HG02938 (cell line): ENCODE data around the gene SASH1.

Experiments
- ATAC-seq: cut with Tn5 transposase; IDR thresholded peaks from one replicate; pipeline ENCODE4 v1.9.1; 2021; ENCODE audit warnings: mild to moderate bottlenecking, moderate library complexity; ENCODE audit not compliant: unreplicated experiment

SASH1 gene

GRCh38 chr6:148342350-148343046, at the start of gene SASH1:
Gene SASH1, plus strand, starts transcription at chr6:148342838. Its CDS starts 230 bp downstream, at chr6:148343068.
- peak; percentile 60 for ATAC-seq

GRCh38 chr6:148293181-148293995, 49.2 kb upstream of the SASH1 start:
- no peak for ATAC-seq

- ATAC-seq = no peak
These were observed 48.6 kb upstream of the SASH1 start for GRCh38 chr6:148294059-148294458.

- no peak for ATAC-seq
These were observed 47.3 kb upstream of the SASH1 start for GRCh38 chr6:148295261-148295887.

GRCh38 chr6:148296771-148297170, 45.9 kb upstream of the SASH1 start:
- ATAC-seq = no peak

GRCh38 chr6:148298683-148299082, 44.0 kb upstream of the SASH1 start:
- no peak for ATAC-seq

GRCh38 chr6:148303616-148304015, 39.0 kb upstream of the SASH1 start:
- ATAC-seq = no peak

- no peak for ATAC-seq
These were observed 37.7 kb upstream of the SASH1 start for GRCh38 chr6:148304976-148305375.

- no peak for ATAC-seq
These were observed 36.4 kb upstream of the SASH1 start for GRCh38 chr6:148306286-148306685.

- no peak for ATAC-seq
These were observed 35.2 kb upstream of the SASH1 start for GRCh38 chr6:148307405-148307804.

GRCh38 chr6:148309301-148309700, 33.3 kb upstream of the SASH1 start:
- no peak for ATAC-seq

- no peak for ATAC-seq
These were observed 30.5 kb upstream of the SASH1 start for GRCh38 chr6:148311966-148312669.

GRCh38 chr6:148313488-148313887, 29.1 kb upstream of the SASH1 start:
- ATAC-seq = no peak

GRCh38 chr6:148316308-148316707, 26.3 kb upstream of the SASH1 start:
- no peak for ATAC-seq

- ATAC-seq = no peak
These were observed 25.6 kb upstream of the SASH1 start for GRCh38 chr6:148317051-148317450.

GRCh38 chr6:148317739-148318138, 24.9 kb upstream of the SASH1 start:
- ATAC-seq = no peak

GRCh38 chr6:148322704-148323103, 19.9 kb upstream of the SASH1 start:
- ATAC-seq = no peak

- ATAC-seq = no peak
These were observed 19.3 kb upstream of the SASH1 start for GRCh38 chr6:148323344-148323743.

- ATAC-seq = no peak
These were observed 18.2 kb upstream of the SASH1 start for GRCh38 chr6:148324297-148324985.

- no peak for ATAC-seq
These were observed 17.1 kb upstream of the SASH1 start for GRCh38 chr6:148325316-148326068.
